Hepatocyte (in vitro differentiated cells): Measurements from ENCODE around the gene TSPAN9. TPM values are rescaled to one million over a fixed set of nuclear protein-coding genes. Genes with fewer than 3 reads are reported as not detected.

Experiments used
- DNase-seq: peaks from one replicate; pipeline ENCODE4 v3.0.0-alpha.2; 2016; ENCODE audit warnings: low spot score
- H2AFZ ChIP-seq: fragments of 200-600 bp; sonication (generic); 2 replicates; pipeline ENCODE4 v1.6.0; 2016; ENCODE audit warnings: antibody characterized with exemption, mild to moderate bottlenecking
- H3K27ac ChIP-seq: fragments of 200-600 bp; sonication (generic); 2 replicates; pipeline ENCODE4 v1.5.1; 2016; ENCODE audit warnings: mild to moderate bottlenecking
- H3K27me3 ChIP-seq: fragments of 200-600 bp; sonication (generic); 2 replicates; pipeline ENCODE4 v1.6.1; 2016
- H3K36me3 ChIP-seq: fragments of 200-600 bp; sonication (generic); replicated peaks from 2 replicates; pipeline ENCODE4 v1.5.1; 2016; ENCODE audit warnings: low read depth; ENCODE audit not compliant: insufficient read depth
- H3K4me1 ChIP-seq: fragments of 200-600 bp; sonication (generic); 2 replicates; pipeline ENCODE4 v1.5.1; 2016; ENCODE audit warnings: mild to moderate bottlenecking, moderate library complexity; ENCODE audit not compliant: insufficient read depth
- H3K4me2 ChIP-seq: fragments of 200-600 bp; sonication (generic); 2 replicates; pipeline ENCODE4 v1.6.0; 2016
- H3K4me3 ChIP-seq: fragments of 200-600 bp; sonication (generic); 2 replicates; pipeline ENCODE4 v1.5.1; 2016; ENCODE audit warnings: mild to moderate bottlenecking
- H3K79me2 ChIP-seq: fragments of 200-600 bp; sonication (generic); 2 replicates; pipeline ENCODE4 v1.6.0; 2017; ENCODE audit warnings: mild to moderate bottlenecking
- H3K9me2 ChIP-seq: fragments of 200-600 bp; sonication (generic); replicated peaks from 2 replicates; pipeline ENCODE4 v1.6.0; 2017; ENCODE audit warnings: mild to moderate bottlenecking; ENCODE audit not compliant: insufficient read depth
- H3K9me3 ChIP-seq: fragments of 200-600 bp; sonication (generic); 2 replicates; pipeline ENCODE4 v1.5.1; 2016; ENCODE audit warnings: low read depth, mild to moderate bottlenecking
- H4K20me1 ChIP-seq: fragments of 200-600 bp; sonication (generic); 2 replicates; pipeline ENCODE4 v1.6.0; 2016; ENCODE audit warnings: mild to moderate bottlenecking; ENCODE audit not compliant: insufficient read depth, poor library complexity, severe bottlenecking
- EZH2 ChIP-seq: fragments of 200-600 bp; sonication (generic); IDR thresholded peaks from 2 replicates; pipeline ENCODE4 v1.6.1; 2016; ENCODE audit warnings: antibody characterized with exemption, mild to moderate bottlenecking, borderline replicate concordance
- EZH2phosphoT487 ChIP-seq: fragments of 200-600 bp; sonication (generic); IDR thresholded peaks from one replicate; pipeline ENCODE4 v1.6.1; 2018; ENCODE audit warnings: antibody characterized with exemption, mild to moderate bottlenecking, low read depth, moderate library complexity; ENCODE audit not compliant: unreplicated experiment, severe bottlenecking
- WGBS: methylation state at CpG from one replicate; pipeline ENCODE4 v1.1.6; 2016; ENCODE audit warnings: low lambda C conversion rate; ENCODE audit errors: missing lambda C conversion rate; 5-methylcytosine and 5-hydroxymethylcytosine counted together
- polyA plus RNA-seq: library from polyadenylated mRNA; unstranded; fragments of >200 nt; fragmentation: Nextera tagmentation; extraction: Ambion mirVana; gene quantifications from 2 replicates; pipeline ENCODE4 v1.2.1, GENCODE V29; 2016
- total RNA-seq: library from RNA; depleted of rRNA; stranded (reverse); fragments of >200 nt; gene quantifications from 2 replicates; pipeline ENCODE4 v1.2.3, GENCODE V29; 2014
- TF ChIP-seq, protein P1 (sequence below): fragments of 200-600 bp; sonication (generic); IDR thresholded peaks from 2 replicates; pipeline ENCODE4 v1.5.1; 2016; ENCODE audit warnings: antibody characterized with exemption, mild to moderate bottlenecking; ENCODE audit not compliant: poor library complexity

TSPAN9 gene
- total and polyA plus RNA-seq, 2 experiments from 2014 or later = 16.6 to 38.6 TPM

DNA sequence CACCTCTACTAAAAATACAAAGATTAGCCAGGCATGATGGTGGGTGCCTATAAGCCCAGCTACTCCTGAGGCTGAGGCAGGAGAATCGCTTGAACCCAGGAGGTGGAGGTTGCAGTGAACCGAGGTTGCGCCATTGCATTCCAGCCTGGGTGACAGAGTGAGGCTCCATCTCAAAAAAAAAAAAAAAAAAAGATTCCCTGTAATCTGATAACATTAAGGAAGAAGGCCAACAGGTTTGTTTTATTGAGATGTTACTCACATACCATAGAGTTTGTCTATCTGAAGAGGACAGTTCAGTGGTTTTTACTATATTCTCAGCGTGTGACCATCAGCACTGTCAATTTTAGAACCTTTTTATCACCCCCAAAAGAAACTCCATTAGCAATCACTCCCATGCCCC is 37.5 kb downstream of the TSPAN9 start:
- H3K79me2 ChIP-seq = no peaks in the 10 kb centered on the region
- TF ChIP-seq, protein P1, sequence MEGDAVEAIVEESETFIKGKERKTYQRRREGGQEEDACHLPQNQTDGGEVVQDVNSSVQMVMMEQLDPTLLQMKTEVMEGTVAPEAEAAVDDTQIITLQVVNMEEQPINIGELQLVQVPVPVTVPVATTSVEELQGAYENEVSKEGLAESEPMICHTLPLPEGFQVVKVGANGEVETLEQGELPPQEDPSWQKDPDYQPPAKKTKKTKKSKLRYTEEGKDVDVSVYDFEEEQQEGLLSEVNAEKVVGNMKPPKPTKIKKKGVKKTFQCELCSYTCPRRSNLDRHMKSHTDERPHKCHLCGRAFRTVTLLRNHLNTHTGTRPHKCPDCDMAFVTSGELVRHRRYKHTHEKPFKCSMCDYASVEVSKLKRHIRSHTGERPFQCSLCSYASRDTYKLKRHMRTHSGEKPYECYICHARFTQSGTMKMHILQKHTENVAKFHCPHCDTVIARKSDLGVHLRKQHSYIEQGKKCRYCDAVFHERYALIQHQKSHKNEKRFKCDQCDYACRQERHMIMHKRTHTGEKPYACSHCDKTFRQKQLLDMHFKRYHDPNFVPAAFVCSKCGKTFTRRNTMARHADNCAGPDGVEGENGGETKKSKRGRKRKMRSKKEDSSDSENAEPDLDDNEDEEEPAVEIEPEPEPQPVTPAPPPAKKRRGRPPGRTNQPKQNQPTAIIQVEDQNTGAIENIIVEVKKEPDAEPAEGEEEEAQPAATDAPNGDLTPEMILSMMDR = no peak
- TF ChIP-seq EZH2 (no peak), EZH2phosphoT487 (no peak)
- H4K20me1 ChIP-seq = peaks cover 2% of the 10 kb centered on the region
- H3K9me3 ChIP-seq = no peaks in the 10 kb centered on the region
- H3K4me2 ChIP-seq = no peak overlapping the region
- no peaks in the 10 kb centered on the region for H3K27me3 ChIP-seq
- H2AFZ ChIP-seq = no peak overlapping the region
- WGBS = 98% methylated on average over 4 of the region's 4 CpGs
- H3K27ac ChIP-seq = no peak overlapping the region
- H3K4me3 ChIP-seq = no peak overlapping the region
- no peak for DNase-seq
- H3K4me1 ChIP-seq = peaks cover 4% of the 10 kb centered on the region
- H3K36me3 ChIP-seq = no peaks in the 10 kb centered on the region
- no peaks in the 10 kb centered on the region for H3K9me2 ChIP-seq

DNA sequence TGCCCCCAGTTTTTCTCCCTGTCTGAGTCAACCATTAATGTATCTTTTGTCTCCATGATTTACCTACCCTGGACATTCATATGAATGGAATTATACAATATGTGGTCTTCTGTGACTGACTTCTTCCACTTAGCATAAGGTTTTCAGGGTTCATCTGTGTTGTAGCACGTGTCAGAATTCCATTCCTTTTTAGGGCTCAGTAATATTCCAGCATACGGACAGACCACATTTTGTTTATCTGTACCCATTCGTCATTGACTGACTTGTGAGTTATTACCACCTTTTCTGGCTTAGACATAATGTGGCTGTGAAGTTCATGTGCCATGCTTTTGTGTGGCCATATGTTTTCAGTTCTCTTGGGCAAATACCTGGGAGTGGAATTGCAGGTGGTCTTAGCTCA is 37.9 kb downstream of the TSPAN9 start:
- no peak overlapping the region for H3K27ac ChIP-seq
- WGBS = 95% methylated on average over 3 of the region's 3 CpGs
- H4K20me1 ChIP-seq = peaks cover 2% of the 10 kb centered on the region
- DNase-seq = no peak
- H3K9me2 ChIP-seq = no peaks in the 10 kb centered on the region
- H3K36me3 ChIP-seq = no peaks in the 10 kb centered on the region
- H3K79me2 ChIP-seq = no peaks in the 10 kb centered on the region
- H3K27me3 ChIP-seq = no peaks in the 10 kb centered on the region
- H2AFZ ChIP-seq = no peak overlapping the region
- H3K4me2 ChIP-seq = no peak overlapping the region
- no peak overlapping the region for H3K4me3 ChIP-seq
- no peaks in the 10 kb centered on the region for H3K9me3 ChIP-seq
- peaks cover 5% of the 10 kb centered on the region for H3K4me1 ChIP-seq
- TF ChIP-seq EZH2 = no peak
- TF ChIP-seq, protein P1 = no peak
- TF ChIP-seq EZH2phosphoT487 = no peak

DNA sequence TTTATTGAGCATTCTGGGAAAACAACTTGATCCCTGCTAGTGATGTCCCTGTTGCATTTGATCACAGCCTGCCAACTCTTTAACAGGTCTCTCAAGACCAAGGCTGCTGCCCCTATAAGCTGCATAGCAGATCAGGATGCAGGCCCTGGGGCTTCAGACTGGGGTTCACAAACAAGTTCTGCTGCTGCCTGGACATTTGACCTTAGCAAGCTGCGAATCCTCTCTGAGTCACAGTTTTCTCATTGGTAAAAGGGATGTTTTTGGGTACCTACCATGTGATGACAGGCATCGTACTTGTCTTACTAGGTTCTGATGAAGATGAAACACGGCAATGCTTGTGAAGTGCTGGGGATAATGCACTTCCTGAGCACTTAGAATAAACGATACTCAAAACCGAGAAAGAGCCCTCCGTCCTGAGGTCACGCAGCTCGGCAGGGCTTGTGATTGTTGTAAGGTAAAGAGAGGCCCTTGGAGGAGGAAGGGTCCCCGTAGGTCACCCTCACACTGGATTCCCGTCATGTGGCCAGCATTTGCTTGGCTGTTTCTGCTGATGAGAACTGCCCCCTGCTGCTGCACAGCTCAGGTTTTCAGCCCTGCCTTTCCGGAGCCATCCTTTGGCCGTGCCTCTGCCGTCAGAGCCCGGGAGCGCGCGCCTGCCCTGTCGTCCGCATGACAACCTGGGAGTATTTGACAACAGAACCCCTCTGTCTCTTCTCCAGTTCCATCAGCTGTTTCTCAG is 39.1 kb downstream of the TSPAN9 start:
- 74% methylated on average over 19 of the region's 19 CpGs for WGBS
- TF ChIP-seq, protein P1 = no peak
- TF ChIP-seq EZH2phosphoT487 = no peak
- TF ChIP-seq EZH2 = no peak
- peaks cover 5% of the 10 kb centered on the region for H3K4me1 ChIP-seq
- no peaks in the 10 kb centered on the region for H3K9me3 ChIP-seq
- H3K79me2 ChIP-seq = no peaks in the 10 kb centered on the region
- no peaks in the 10 kb centered on the region for H3K9me2 ChIP-seq
- H3K4me2 ChIP-seq = no peak overlapping the region
- no peak overlapping the region for H2AFZ ChIP-seq
- no peak overlapping the region for H3K4me3 ChIP-seq
- no peaks in the 10 kb centered on the region for H3K27me3 ChIP-seq
- H4K20me1 ChIP-seq = peaks cover 2% of the 10 kb centered on the region
- H3K27ac ChIP-seq = no peak overlapping the region
- no peaks in the 10 kb centered on the region for H3K36me3 ChIP-seq
- no peak for DNase-seq
